Renal pelvis (tissue), 4 donors: ENCODE results near the gene SCARB2. TPM values are rescaled to one million over a fixed set of nuclear protein-coding genes. Genes with fewer than 3 reads are reported as not detected.

Source experiments
- DNase-seq: peaks from one replicate; pipeline ENCODE4 v3.0.0-alpha.2; 2013
- polyA plus RNA-seq, 3 donors: library from polyadenylated mRNA; unstranded; fragments of 120-200 nt; gene quantifications; one replicate each; pipeline ENCODE4 v1.2.1, GENCODE V29; 2013; ENCODE audit not compliant: insufficient read length in 3 of 3

Gene SCARB2
- polyA plus RNA-seq, 3 donors, result 154 to 171 (median 161) TPM

GRCh38 chr4:76166480-76166879 lies 47.1 kb downstream of the SCARB2 start:
- DNase-seq, result no peak

GRCh38 chr4:76160355-76160754 lies 53.3 kb downstream of the SCARB2 start:
- DNase-seq, result no peak

- no peak for DNase-seq
Measured at GRCh38 chr4:76156635-76157034, 57.0 kb downstream of the SCARB2 start.

GRCh38 chr4:76155979-76156378 lies 57.6 kb downstream of the SCARB2 start:
- no peak for DNase-seq

- DNase-seq, result no peak
Measured at GRCh38 chr4:76153356-76153755, 60.3 kb downstream of the SCARB2 start.

- peak; percentile 97 for DNase-seq
Measured at GRCh38 chr4:76148142-76148865, 65.3 kb downstream of the SCARB2 start, which contains the start of gene NUP54. Gene NUP54 (minus strand): TSS chr4:76148397. CDS start chr4:76148374, 23 bp downstream.

GRCh38 chr4:76147454-76148141 lies 66.0 kb downstream of the SCARB2 start:
- peak; percentile 48 for DNase-seq

- DNase-seq, result no peak
Measured at GRCh38 chr4:76144546-76144945, 69.1 kb downstream of the SCARB2 start.

- DNase-seq, result no peak
Measured at GRCh38 chr4:76141241-76141640, 72.4 kb downstream of the SCARB2 start.

GRCh38 chr4:76127754-76128153 lies 85.9 kb downstream of the SCARB2 start:
- DNase-seq, result no peak

GRCh38 chr4:76125816-76126215 lies 87.8 kb downstream of the SCARB2 start:
- DNase-seq, result no peak

GRCh38 chr4:76120199-76120598 lies 93.4 kb downstream of the SCARB2 start:
- DNase-seq, result no peak

- DNase-seq, result no peak
Measured at GRCh38 chr4:76117536-76117935, 96.1 kb downstream of the SCARB2 start.

GRCh38 chr4:76116821-76117220 lies 96.8 kb downstream of the SCARB2 start:
- DNase-seq, result no peak

Other genes starting within 250 kb of the SCARB2 start
- 10 to 100 TPM; 42.0 to 45.2 (median 45.0) TPM for gene SDAD1, start 222.9 kb downstream of the SCARB2 start, polyA plus RNA-seq
- not detected for gene CXCL9, start 206.3 kb downstream of the SCARB2 start, polyA plus RNA-seq
- 1 to 10 TPM; 3.6 to 4.7 (median 4.1) TPM for gene CXCL10, start 190.3 kb downstream of the SCARB2 start, polyA plus RNA-seq
- under 1 TPM; 0.33 to 0.38 (median 0.33) TPM for gene CXCL11, start 177.8 kb downstream of the SCARB2 start, polyA plus RNA-seq
- gene ART3, start 139.1 kb downstream of the SCARB2 start, polyA plus RNA-seq, result under 1 TPM; 0.27 to 0.86 (median 0.68) TPM
- gene NUP54, start 65.4 kb downstream of the SCARB2 start, polyA plus RNA-seq, result 10 to 100 TPM; 67.3 to 93.6 (median 79.2) TPM
- 10 to 100 TPM in 1 of 3 donors, 1 to 10 TPM in 2; 6.6 to 10.4 (median 9.3) TPM for gene FAM47E, start 37.9 kb upstream of the SCARB2 start, polyA plus RNA-seq
- gene STBD1, start 92.9 kb upstream of the SCARB2 start, polyA plus RNA-seq, result 1 to 10 TPM; 1.7 to 2.6 (median 2.0) TPM
- 1 to 10 TPM in 2 of 3 donors, under 1 TPM in 1; 0.56 to 1.1 (median 1.0) TPM for gene CCDC158, start 207.3 kb upstream of the SCARB2 start, polyA plus RNA-seq
- gene SHROOM3, start 221.4 kb upstream of the SCARB2 start, polyA plus RNA-seq, result 10 to 100 TPM; 36.8 to 41.2 (median 37.1) TPM